HEK293 (cell line): ENCODE results near the gene EGFR.

Experiments used
- CTCF ChIP-seq: fragments of 450-650 bp; formaldehyde crosslinking; IDR thresholded peaks from 2 replicates; pipeline ENCODE4 v1.5.1; 2016; ENCODE audit warnings: missing biosample characterization, missing genetic modification characterization
- IKZF3 ChIP-seq: fragments of 450-650 bp; IDR thresholded peaks from 2 replicates; pipeline ENCODE4 v1.5.0; 2018; ENCODE audit warnings: missing biosample characterization, mild to moderate bottlenecking, missing genetic modification characterization, moderate library complexity
- ZNF707 ChIP-seq: fragments of 450-650 bp; formaldehyde crosslinking; IDR thresholded peaks from 2 replicates; pipeline ENCODE4 v1.5.1; 2016; ENCODE audit warnings: missing biosample characterization, missing genetic modification characterization

DNA sequence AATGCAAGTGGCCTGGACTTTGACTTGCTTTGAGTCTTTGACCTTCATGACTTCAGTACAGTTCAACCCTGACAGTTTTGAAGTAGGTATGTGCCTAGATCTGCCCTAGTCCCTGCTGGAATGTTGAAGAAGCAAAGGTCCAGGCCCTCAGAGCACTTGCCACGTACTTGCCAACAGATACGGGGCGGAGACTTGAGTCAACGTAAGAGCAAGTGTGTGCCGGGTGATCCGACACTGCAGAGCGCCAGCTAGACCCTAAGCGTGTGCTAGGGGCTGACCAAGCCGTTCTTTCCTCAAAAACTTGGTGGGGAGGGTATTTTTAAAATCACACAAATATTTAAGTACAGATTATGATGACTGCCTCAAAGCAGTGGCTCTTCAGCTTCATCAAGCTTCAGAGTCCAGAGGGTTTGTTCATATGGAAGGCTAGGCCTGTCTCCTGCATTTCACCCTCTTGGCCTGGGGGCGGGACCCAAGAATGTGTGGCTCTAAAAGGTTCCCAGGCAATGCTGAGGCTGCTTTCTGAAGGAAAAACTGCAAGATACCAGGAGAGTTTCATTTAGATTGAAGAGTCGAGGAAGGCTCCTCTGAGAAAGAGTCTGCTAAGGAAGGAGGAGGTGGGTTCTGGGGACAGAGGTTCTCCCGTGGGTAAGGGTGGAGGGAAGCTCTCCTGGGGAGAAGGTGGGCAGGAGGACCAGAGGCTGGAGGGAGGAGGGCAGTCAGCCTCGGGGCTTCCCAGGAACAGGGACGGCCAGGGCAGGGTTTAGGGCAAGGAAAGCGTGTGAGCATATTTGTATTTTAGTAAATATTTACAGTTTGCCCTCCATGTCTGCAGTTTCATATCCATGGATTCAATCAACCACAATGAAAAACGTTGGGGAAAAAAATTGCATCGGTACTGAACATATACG lies 160.3 kb downstream of the EGFR start:
- no peak for TF ChIP-seq IKZF3
- no peak for TF ChIP-seq ZNF707 (tag by site-specific recombination)
- no peak for TF ChIP-seq CTCF (tag by site-specific recombination)
